A549 (cell line): Measurements from ENCODE around the gene TECPR2. TPM values are rescaled to one million over a fixed set of nuclear protein-coding genes. Genes with fewer than 3 reads are reported as not detected.
"Not testable (repeated sequence)": the region's sequence is repeated elsewhere in the genome, so short reads cannot be mapped to it uniquely, and the experiment has no call there.

ENCODE experiments used
- ATAC-seq, 2 experiments: fragments of 200-7000 bp in 1 of 2; fragments of >200 bp in 1 of 2; cut with Nextera tagmentation in 1 of 2; cut with Tn5 transposase in 1 of 2; 3 replicates each; pipeline versions ENCODE4 v1.8.0 to v1.9.1; 2018 to 2020; ENCODE audit warnings: mild to moderate bottlenecking in 1 of 2, moderate library complexity in 1 of 2
- CTCF ChIA-PET: fragments of 300-600 bp; sonication (Branson Sonifier 250); formaldehyde crosslinking; extraction: SDS; loops from one replicate; lab custom pipeline; 2021; ENCODE audit warnings: antibody characterized with exemption, inconsistent platforms; lab: Yijun Ruan, JAX
- POLR2A ChIA-PET: fragments of 350-600 bp; formaldehyde crosslinking; extraction: SDS; loops from one replicate; lab custom pipeline; 2021; ENCODE audit warnings: antibody characterized with exemption, inconsistent platforms; lab: Yijun Ruan, JAX
- DNase-seq, 2 experiments: peaks; one replicate each; pipeline versions ENCODE4 v3.0.0 to v3.0.0-alpha.2; 2011 to 2016; ENCODE audit warnings: low read depth in 1 of 2, low spot score in 1 of 2
- FAIRE-seq: peaks from 2 replicates; lab custom pipeline; 2011; peaks lifted over from hg19 to GRCh38; lab: Jason Lieb, UNC
- H3K27ac ChIP-seq, 2 experiments: fragments of >200 bp; sonication (Bioruptor Twin); formaldehyde crosslinking; 3 replicates each; pipeline ENCODE4 v1.5.1; 2016 to 2017
- H3K4me1 ChIP-seq: fragments of >200 bp; sonication (Bioruptor Twin); formaldehyde crosslinking; 3 replicates; pipeline ENCODE4 v1.6.1; 2016
- H3K4me2 ChIP-seq: fragments of >200 bp; sonication (Bioruptor Twin); formaldehyde crosslinking; 3 replicates; pipeline ENCODE4 v1.6.1; 2016
- H3K4me3 ChIP-seq: fragments of >200 bp; sonication (Bioruptor Twin); formaldehyde crosslinking; 3 replicates; pipeline ENCODE4 v1.5.1; 2016
- H3K9me3 ChIP-seq: fragments of >200 bp; sonication (Bioruptor Twin); formaldehyde crosslinking; 3 replicates; pipeline ENCODE4 v1.6.1; 2016
- CHD2 ChIP-seq: fragments of 150-350 bp; IDR thresholded peaks from 2 replicates; pipeline ENCODE4 v1.6.1; 2014; ENCODE audit warnings: low read length; ENCODE audit not compliant: partially characterized antibody
- ESRRA ChIP-seq: fragments of 150-350 bp; IDR thresholded peaks from 2 replicates; pipeline ENCODE4 v1.6.1; 2014; ENCODE audit warnings: mild to moderate bottlenecking, low read length, borderline replicate concordance
- FOSB ChIP-seq: fragments of 250-450 bp; sonication (Bioruptor Pico); IDR thresholded peaks from 2 replicates; pipeline ENCODE4 v1.5.0; 2020; ENCODE audit warnings: mild to moderate bottlenecking, moderate library complexity
- FOXS1 ChIP-seq: fragments of 250-450 bp; sonication (Bioruptor Pico); IDR thresholded peaks from 2 replicates; pipeline ENCODE4 v1.5.0; 2020; ENCODE audit warnings: mild to moderate bottlenecking, moderate library complexity
- GATA3 ChIP-seq: IDR thresholded peaks from 2 replicates; pipeline ENCODE4 v1.6.1; 2012; ENCODE audit warnings: borderline replicate concordance
- HDAC2 ChIP-seq: fragments of 200-600 bp; sonication (generic); IDR thresholded peaks from 2 replicates; pipeline ENCODE4 v1.6.1; 2016
- HOXA7 ChIP-seq: fragments of 250-450 bp; sonication (Bioruptor Pico); IDR thresholded peaks from 2 replicates; pipeline ENCODE4 v1.5.0; 2020; ENCODE audit warnings: mild to moderate bottlenecking, moderate library complexity
- HOXB13 ChIP-seq: fragments of 250-450 bp; sonication (Bioruptor Pico); IDR thresholded peaks from 2 replicates; pipeline ENCODE4 v1.5.0; 2020; ENCODE audit warnings: low read depth, mild to moderate bottlenecking, moderate library complexity
- JUNB ChIP-seq: fragments of >200 bp; sonication (Bioruptor Twin); formaldehyde crosslinking; IDR thresholded peaks from 2 replicates; pipeline ENCODE4 v1.6.1; 2016
- NFE2L2 ChIP-seq: fragments of 150-350 bp; conservative IDR thresholded peaks from 2 replicates; pipeline ENCODE4 v1.6.1; 2014; ENCODE audit warnings: low read length
- NR3C1 ChIP-seq: fragments of >200 bp; sonication (Bioruptor Twin); formaldehyde crosslinking; IDR thresholded peaks from 3 replicates; pipeline ENCODE4 v1.6.1; 2017
- PHF8 ChIP-seq: fragments of 200-600 bp; sonication (generic); IDR thresholded peaks from 2 replicates; pipeline ENCODE4 v1.6.1; 2016; ENCODE audit warnings: low read depth, mild to moderate bottlenecking, antibody characterized with exemption, moderate library complexity, borderline replicate concordance
- POLR2AphosphoS2 ChIP-seq: conservative IDR thresholded peaks from 2 replicates; pipeline ENCODE4 v1.6.1; 2012; ENCODE audit warnings: low read length, improper control_type of control experiment, inconsistent platforms
- RAD21 ChIP-seq, 2 experiments: fragments of >200 bp in 1 of 2; sonication (Bioruptor Twin) in 1 of 2; formaldehyde crosslinking in 1 of 2; IDR thresholded peaks in 1 of 2; conservative IDR thresholded peaks in 1 of 2; 2 replicates in 1 of 2; 3 replicates in 1 of 2; pipeline ENCODE4 v1.6.1; 2012 to 2018; ENCODE audit warnings: inconsistent platforms in 1 of 2
- RCOR1 ChIP-seq: fragments of 150-350 bp; IDR thresholded peaks from 2 replicates; pipeline ENCODE4 v1.6.1; 2014; ENCODE audit warnings: antibody characterized with exemption, low read length, low read depth
- RNF2 ChIP-seq: fragments of 200-600 bp; sonication (generic); IDR thresholded peaks from 2 replicates; pipeline ENCODE4 v1.6.1; 2016; ENCODE audit warnings: low read depth, mild to moderate bottlenecking, antibody characterized with exemption, moderate library complexity, borderline replicate concordance
- SMC3 ChIP-seq: fragments of >200 bp; sonication (Bioruptor Twin); formaldehyde crosslinking; IDR thresholded peaks from 3 replicates; pipeline ENCODE4 v1.6.1; 2018; ENCODE audit warnings: inconsistent platforms
- TFCP2L1 ChIP-seq: fragments of 250-450 bp; sonication (Bioruptor Pico); IDR thresholded peaks from 2 replicates; pipeline ENCODE4 v1.5.0; 2021; ENCODE audit warnings: mild to moderate bottlenecking
- ZFP36 ChIP-seq: fragments of 450-650 bp; IDR thresholded peaks from 2 replicates; pipeline ENCODE4 v1.6.1; 2014; ENCODE audit warnings: borderline replicate concordance; ENCODE audit not compliant: partially characterized antibody
- WGBS: methylation state at CpG from one replicate; pipeline ENCODE4 v1.1.6; 2017; ENCODE audit errors: missing lambda C conversion rate; 5-methylcytosine and 5-hydroxymethylcytosine counted together
- polyA plus RNA-seq, 4 experiments: library from polyadenylated mRNA; depleted of rRNA in 3 of 4; stranded (reverse); fragments of >200 nt; fragmentation: RNase III in 1 of 4; extraction: RNeasy Plus Mini Kit Qiagen cat#74134 plus additional on column Dnase treatment in 1 of 4; gene quantifications; 2 replicates in 3 of 4; 3 replicates in 1 of 4; pipeline ENCODE4 v1.2.3, GENCODE V29; 2011 to 2017
- TF ChIP-seq, protein P1 (sequence below): IDR thresholded peaks from 2 replicates; pipeline ENCODE4 v1.6.1; 2012; ENCODE audit warnings: low read depth, borderline replicate concordance
- TF ChIP-seq, protein P2 (sequence below): IDR thresholded peaks from 2 replicates; pipeline ENCODE4 v1.6.1; 2012
- TF ChIP-seq, protein P3 (sequence below): fragments of 250-450 bp; sonication (Bioruptor Pico); IDR thresholded peaks from 2 replicates; pipeline ENCODE4 v1.5.0; 2020; ENCODE audit warnings: low read depth, mild to moderate bottlenecking, moderate library complexity

Gene TECPR2
- polyA plus RNA-seq, 2 of the 4 experiments (the other 2 are of a cell fraction) = 5.9 to 7.6 TPM

DNA sequence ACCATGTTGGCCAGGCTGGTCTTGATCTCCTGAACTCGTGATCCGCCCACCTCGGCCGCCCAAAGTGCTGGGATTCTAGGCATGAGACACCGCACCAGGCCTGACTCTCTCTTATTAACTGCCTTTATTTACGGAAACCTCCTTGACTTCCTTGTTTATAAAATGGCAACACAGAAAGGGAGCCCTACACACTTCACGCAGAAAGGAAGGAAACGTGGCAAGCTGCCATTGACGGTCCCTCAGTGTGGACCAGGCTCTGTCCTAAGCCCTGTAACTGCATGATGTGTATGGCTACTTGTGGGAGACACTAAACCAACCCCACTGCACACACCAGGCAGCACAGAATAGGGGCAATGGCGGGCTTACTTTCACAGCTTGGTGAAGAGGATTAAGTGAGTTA, 11.7 kb upstream of the TECPR2 start:
- CTCF ChIA-PET = interaction anchor here (1.2 kb wide), 1 partner anchor 18 kb away, joined by 3 read pairs; no protein-coding TSS in a partner anchor
- ATAC-seq (no peak), DNase-seq (no peak), FAIRE-seq (no peak)
- no peak for TF ChIP-seq FOSB
- TF ChIP-seq POLR2AphosphoS2 = no peak
- TF ChIP-seq PHF8 = no peak
- TF ChIP-seq RCOR1 = no peak
- Histone ChIP-seq H3K4me1 (no peaks in the 10 kb centered on the region), H3K27ac (no peak overlapping the region), H3K9me3 (no peaks in the 10 kb centered on the region), H3K4me3 (no peak overlapping the region), H3K4me2 (no peak overlapping the region)
- POLR2A ChIA-PET = no interaction called here
- WGBS = 94% methylated on average over 10 of the region's 10 CpGs

DNA sequence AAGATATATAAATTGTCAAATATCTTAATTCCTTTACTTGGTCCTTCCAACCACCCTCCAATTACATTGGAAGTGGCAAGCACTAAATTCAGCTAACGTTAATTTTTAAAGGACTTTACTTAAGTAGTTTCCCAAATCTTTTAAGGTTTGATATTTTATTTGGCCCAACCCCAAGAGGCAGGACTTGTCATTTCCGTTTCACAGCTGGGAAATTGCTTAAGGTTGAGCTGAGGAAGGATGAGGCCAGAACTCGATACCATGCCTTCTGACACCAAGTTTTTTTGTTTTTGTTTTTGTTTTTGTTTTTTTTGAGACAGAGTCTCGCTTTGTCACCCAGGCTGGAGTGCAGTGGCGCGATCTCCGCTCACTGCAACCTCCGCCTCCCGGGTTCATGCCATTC, 11.1 kb upstream of the TECPR2 start:
- DNase-seq, H3K4me3 ChIP-seq, CTCF ChIA-PET, H3K9me3 ChIP-seq, ATAC-seq, H3K4me2 ChIP-seq, FAIRE-seq, H3K27ac ChIP-seq, H3K4me1 ChIP-seq: not testable (repeated sequence)
- 95% methylated on average over 9 of the region's 9 CpGs for WGBS
- POLR2A ChIA-PET = interaction anchor here (0.8 kb wide), 1 partner anchor 11 kb away, joined by 3 read pairs; the partner anchor contains the start of genes CINP and TECPR2

DNA sequence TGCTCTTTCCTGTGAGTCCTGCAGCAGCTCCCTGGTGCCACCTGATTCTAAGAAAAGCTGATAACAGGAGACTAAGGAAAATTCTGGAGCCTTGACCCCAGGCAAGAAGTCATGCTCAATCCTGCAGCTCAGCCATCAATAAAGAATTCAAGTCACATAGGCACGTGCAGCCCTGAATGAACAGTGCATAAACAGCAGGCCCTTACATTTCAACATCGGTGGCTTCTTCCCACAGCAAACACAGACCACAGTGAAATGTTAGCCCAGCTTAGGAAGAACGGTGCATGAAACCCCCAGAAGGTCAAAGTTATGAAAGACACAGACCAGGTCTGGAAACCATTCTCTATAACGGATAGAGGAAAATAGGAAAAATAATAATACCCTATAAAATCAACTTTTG, 10.5 kb upstream of the TECPR2 start:
- ATAC-seq (no peak), FAIRE-seq (no peak), DNase-seq (no peak)
- CTCF ChIA-PET = no interaction called here
- POLR2A ChIA-PET = interaction anchor here (0.8 kb wide), 1 partner anchor 10 kb away, joined by 3 read pairs; the partner anchor contains the start of genes CINP and TECPR2
- H3K4me2 ChIP-seq = no peak overlapping the region
- H3K27ac ChIP-seq = no peak overlapping the region
- H3K9me3 ChIP-seq = no peaks in the 10 kb centered on the region
- no peaks in the 10 kb centered on the region for H3K4me1 ChIP-seq
- H3K4me3 ChIP-seq = no peak overlapping the region
- TF ChIP-seq FOSB (no peak), NFE2L2 (no peak), FOXS1 (CRISPR knock-in tag) (no peak), JUNB (no peak), HOXB13 (CRISPR knock-in tag) (no peak), SMC3 (no peak), RAD21 (conservative IDR thresholded peaks at IDR 0.05 in 1 of 2, IDR thresholded peaks at IDR 0.05 in 1 of 2) (no peak), TFCP2L1 (CRISPR knock-in tag) (no peak), HOXA7 (CRISPR knock-in tag) (no peak), GATA3 (no peak), NR3C1 (no peak), CHD2 (no peak), RNF2 (no peak), ESRRA (no peak), ZFP36 (no peak), HDAC2 (no peak)
- TF ChIP-seq, protein P1, sequence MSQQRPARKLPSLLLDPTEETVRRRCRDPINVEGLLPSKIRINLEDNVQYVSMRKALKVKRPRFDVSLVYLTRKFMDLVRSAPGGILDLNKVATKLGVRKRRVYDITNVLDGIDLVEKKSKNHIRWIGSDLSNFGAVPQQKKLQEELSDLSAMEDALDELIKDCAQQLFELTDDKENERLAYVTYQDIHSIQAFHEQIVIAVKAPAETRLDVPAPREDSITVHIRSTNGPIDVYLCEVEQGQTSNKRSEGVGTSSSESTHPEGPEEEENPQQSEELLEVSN = no peak
- TF ChIP-seq, protein P2, sequence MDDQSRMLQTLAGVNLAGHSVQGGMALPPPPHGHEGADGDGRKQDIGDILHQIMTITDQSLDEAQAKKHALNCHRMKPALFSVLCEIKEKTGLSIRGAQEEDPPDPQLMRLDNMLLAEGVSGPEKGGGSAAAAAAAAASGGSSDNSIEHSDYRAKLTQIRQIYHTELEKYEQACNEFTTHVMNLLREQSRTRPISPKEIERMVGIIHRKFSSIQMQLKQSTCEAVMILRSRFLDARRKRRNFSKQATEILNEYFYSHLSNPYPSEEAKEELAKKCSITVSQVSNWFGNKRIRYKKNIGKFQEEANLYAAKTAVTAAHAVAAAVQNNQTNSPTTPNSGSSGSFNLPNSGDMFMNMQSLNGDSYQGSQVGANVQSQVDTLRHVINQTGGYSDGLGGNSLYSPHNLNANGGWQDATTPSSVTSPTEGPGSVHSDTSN = no peak
- TF ChIP-seq, protein P3, sequence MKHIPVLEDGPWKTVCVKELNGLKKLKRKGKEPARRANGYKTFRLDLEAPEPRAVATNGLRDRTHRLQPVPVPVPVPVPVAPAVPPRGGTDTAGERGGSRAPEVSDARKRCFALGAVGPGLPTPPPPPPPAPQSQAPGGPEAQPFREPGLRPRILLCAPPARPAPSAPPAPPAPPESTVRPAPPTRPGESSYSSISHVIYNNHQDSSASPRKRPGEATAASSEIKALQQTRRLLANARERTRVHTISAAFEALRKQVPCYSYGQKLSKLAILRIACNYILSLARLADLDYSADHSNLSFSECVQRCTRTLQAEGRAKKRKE (CRISPR knock-in tag) = no peak
- 95% methylated on average over 4 of the region's 4 CpGs for WGBS
